H1 (cell line): Measurements from ENCODE around the gene GKN2. TPM values are rescaled to one million over a fixed set of nuclear protein-coding genes. Genes with fewer than 3 reads are reported as not detected.

Source experiments
- CTCF ChIA-PET: fragments of 300-600 bp; sonication (Branson Sonifier 250); formaldehyde crosslinking; loops from one replicate; lab custom pipeline; 2021; ENCODE audit not compliant: partially characterized antibody; lab: Charles Lee
- POLR2A ChIA-PET: fragments of 300-600 bp; sonication (Branson Sonifier 250); formaldehyde crosslinking; loops from one replicate; lab custom pipeline; 2021; ENCODE audit warnings: inconsistent platforms; ENCODE audit not compliant: partially characterized antibody; lab: Charles Lee
- DNase-seq, 2 experiments: peaks; one replicate each; pipeline versions ENCODE4 v3.0.0 to v3.0.0-alpha.2; 2010 to 2022; ENCODE audit warnings: low spot score in 2 of 2, low read depth in 1 of 2, mixed read lengths in 1 of 2
- FAIRE-seq: peaks from 2 replicates; lab custom pipeline; 2011; peaks lifted over from hg19 to GRCh38; lab: Jason Lieb, UNC
- H2AFZ ChIP-seq: 2 replicates; pipeline ENCODE4 v1.8.1; 2012; ENCODE audit warnings: low read length, inconsistent platforms
- H2AK5ac ChIP-seq: 2 replicates; pipeline ENCODE4 v1.6.1; 2013; ENCODE audit warnings: low read depth, low read length
- H2BK120ac ChIP-seq: replicated peaks from 2 replicates; pipeline ENCODE3; 2013; ENCODE audit warnings: low read depth, low read length, inconsistent platforms
- H2BK12ac ChIP-seq: 2 replicates; pipeline ENCODE4 v1.6.1; 2013; ENCODE audit warnings: low read depth, low read length
- H2BK15ac ChIP-seq: 2 replicates; pipeline ENCODE4 v1.6.1; 2013; ENCODE audit warnings: low read length
- H2BK20ac ChIP-seq: 2 replicates; pipeline ENCODE4 v1.6.1; 2013; ENCODE audit warnings: low read length
- H2BK5ac ChIP-seq: 2 replicates; pipeline ENCODE4 v1.6.1; 2013; ENCODE audit warnings: low read depth, low read length
- H3K14ac ChIP-seq: 2 replicates; pipeline ENCODE4 v1.6.1; 2013; ENCODE audit warnings: inconsistent platforms; ENCODE audit not compliant: insufficient read length
- H3K18ac ChIP-seq: 2 replicates; pipeline ENCODE4 v1.6.1; 2013; ENCODE audit warnings: low read length; ENCODE audit errors: extremely low read depth
- H3K23ac ChIP-seq: 2 replicates; pipeline ENCODE4 v1.6.1; 2013; ENCODE audit warnings: inconsistent platforms; ENCODE audit not compliant: insufficient read length
- H3K23me2 ChIP-seq: 2 replicates; pipeline ENCODE4 v1.6.1; 2013; ENCODE audit warnings: low read depth, low read length
- H3K27ac ChIP-seq: 2 replicates; pipeline ENCODE4 v1.6.1; 2011; ENCODE audit warnings: low read depth, low read length, inconsistent platforms
- H3K27me3 ChIP-seq, 4 experiments: replicated peaks in 1 of 4; 1 replicate in 1 of 4; 2 replicates in 3 of 4; pipeline versions ENCODE4 v1.6.1 to v1.8.1; 2011 to 2013; ENCODE audit warnings: low read length in 3 of 4, mild to moderate bottlenecking in 3 of 4, inconsistent platforms in 2 of 4, mixed read lengths in 2 of 4, moderate library complexity in 1 of 4; ENCODE audit not compliant: control insufficient read depth in 3 of 4, insufficient read depth in 3 of 4; ENCODE audit errors: extremely low read depth in 1 of 4
- H3K36me3 ChIP-seq, 4 experiments: 2 replicates each; pipeline versions ENCODE4 v1.6.1 to v1.8.1; 2011 to 2013; ENCODE audit warnings: mild to moderate bottlenecking in 4 of 4, low read length in 3 of 4, moderate library complexity in 2 of 4, control low read depth in 1 of 4, inconsistent platforms in 1 of 4; ENCODE audit not compliant: insufficient read depth in 4 of 4, control insufficient read depth in 2 of 4
- H3K4ac ChIP-seq: replicated peaks from 2 replicates; pipeline ENCODE3; 2013; ENCODE audit warnings: low read length, low read depth, mixed read lengths, inconsistent platforms; ENCODE audit not compliant: insufficient read length
- H3K4me1 ChIP-seq, 4 experiments: replicated peaks in 1 of 4; 1 replicate in 1 of 4; 2 replicates in 3 of 4; pipeline versions ENCODE4 v1.6.1 to v1.8.1; 2011 to 2013; ENCODE audit warnings: low read length in 3 of 4, inconsistent platforms in 2 of 4, mixed read lengths in 1 of 4; ENCODE audit not compliant: insufficient read depth in 4 of 4, control insufficient read depth in 3 of 4
- H3K4me2 ChIP-seq, 2 experiments: 2 replicates each; pipeline versions ENCODE4 v1.6.1 to v1.8.1; 2011 to 2013; ENCODE audit warnings: low read depth in 2 of 2, low read length in 2 of 2, control low read depth in 1 of 2, inconsistent platforms in 1 of 2, mild to moderate bottlenecking in 1 of 2; ENCODE audit not compliant: insufficient read depth in 1 of 2
- H3K4me3 ChIP-seq, 4 experiments: fragments of 200-600, 300-600 bp in 1 of 4; sonication (generic), shearing (Covaris generic), sonication (Bioruptor Twin) in 1 of 4; 2 replicates each; pipeline versions ENCODE4 v1.5.1 to v1.8.1; 2011 to 2016; ENCODE audit warnings: low read length in 4 of 4, low read depth in 3 of 4, control low read depth in 2 of 4, inconsistent platforms in 2 of 4, mild to moderate bottlenecking in 2 of 4, mixed read lengths in 1 of 4, moderate library complexity in 1 of 4; ENCODE audit not compliant: insufficient read depth in 2 of 4; ENCODE audit errors: extremely low read depth in 1 of 4
- H3K56ac ChIP-seq: replicated peaks from 2 replicates; pipeline ENCODE3; 2013; ENCODE audit warnings: low read depth, mild to moderate bottlenecking, mixed read lengths, low read length, inconsistent platforms; ENCODE audit not compliant: insufficient read length
- H3K79me1 ChIP-seq: 2 replicates; pipeline ENCODE4 v1.6.1; 2013; ENCODE audit warnings: low read depth, low read length, control low read depth
- H3K79me2 ChIP-seq, 2 experiments: 2 replicates each; pipeline versions ENCODE4 v1.6.1 to v1.8.1; 2012 to 2013; ENCODE audit warnings: low read length in 2 of 2, mild to moderate bottlenecking in 2 of 2, inconsistent platforms in 1 of 2; ENCODE audit not compliant: insufficient read depth in 2 of 2, control insufficient read depth in 1 of 2
- H3K9ac ChIP-seq, 4 experiments: replicated peaks in 1 of 4; 1 replicate in 1 of 4; 2 replicates in 3 of 4; pipeline versions ENCODE4 v1.6.1 to v1.8.1; 2011 to 2013; ENCODE audit warnings: low read depth in 3 of 4, low read length in 3 of 4, control low read depth in 2 of 4, mild to moderate bottlenecking in 2 of 4, moderate library complexity in 2 of 4, inconsistent platforms in 1 of 4; ENCODE audit errors: extremely low read depth in 1 of 4
- H3K9me3 ChIP-seq, 2 experiments: 2 replicates each; pipeline versions ENCODE4 v1.6.1 to v1.8.1; 2012 to 2013; ENCODE audit warnings: mild to moderate bottlenecking in 2 of 2, moderate library complexity in 2 of 2, control low read depth in 1 of 2, inconsistent platforms in 1 of 2, low read depth in 1 of 2, low read length in 1 of 2, mixed read lengths in 1 of 2; ENCODE audit not compliant: insufficient read depth in 2 of 2
- H4K20me1 ChIP-seq, 2 experiments: replicated peaks in 1 of 2; 2 replicates each; pipeline versions ENCODE3 to v1.8.1; 2011 to 2013; ENCODE audit warnings: inconsistent platforms in 2 of 2, low read length in 2 of 2, mild to moderate bottlenecking in 1 of 2; ENCODE audit not compliant: insufficient read depth in 2 of 2, control insufficient read depth in 1 of 2
- H4K5ac ChIP-seq: 2 replicates; pipeline ENCODE4 v1.6.1; 2013; ENCODE audit warnings: low read length, low read depth, mixed read lengths, inconsistent platforms; ENCODE audit not compliant: insufficient read length
- H4K8ac ChIP-seq: 2 replicates; pipeline ENCODE4 v1.8.0; 2013; ENCODE audit warnings: mild to moderate bottlenecking, moderate library complexity, low read length, inconsistent platforms; ENCODE audit not compliant: insufficient read depth; ENCODE audit errors: extremely low read depth
- H4K91ac ChIP-seq: replicated peaks from 2 replicates; pipeline ENCODE3; 2013; ENCODE audit warnings: low read length, mixed read lengths, inconsistent platforms; ENCODE audit not compliant: insufficient read length
- ASH2L ChIP-seq: fragments of 200-600, 300-600 bp; sonication (generic); IDR thresholded peaks from one replicate; pipeline ENCODE4 v1.7.1; 2017; ENCODE audit warnings: low read length
- JUND ChIP-seq: IDR thresholded peaks from 2 replicates; pipeline ENCODE4 v1.6.1; 2011; ENCODE audit warnings: mild to moderate bottlenecking, improper control_type of control experiment, low read length
- MAFK ChIP-seq: IDR thresholded peaks from 2 replicates; pipeline ENCODE4 v1.6.1; 2012; ENCODE audit warnings: low read depth, mild to moderate bottlenecking, improper control_type of control experiment, low read length
- NANOG ChIP-seq: IDR thresholded peaks from 2 replicates; pipeline ENCODE4 v1.6.1; 2011; ENCODE audit warnings: low read length, low read depth, mild to moderate bottlenecking, inconsistent platforms; ENCODE audit not compliant: insufficient read depth, poor library complexity, severe bottlenecking
- POLR2AphosphoS5 ChIP-seq: IDR thresholded peaks from 2 replicates; pipeline ENCODE4 v1.6.1; 2011; ENCODE audit warnings: low read depth, low read length
- POU5F1 ChIP-seq: IDR thresholded peaks from 2 replicates; pipeline ENCODE4 v1.6.1; 2011; ENCODE audit warnings: low read depth, mild to moderate bottlenecking, low read length, moderate library complexity
- RXRA ChIP-seq: IDR thresholded peaks from 2 replicates; pipeline ENCODE4 v1.6.1; 2011; ENCODE audit warnings: low read depth, mild to moderate bottlenecking, low read length, moderate library complexity; ENCODE audit not compliant: insufficient read depth
- SAP30 ChIP-seq: fragments of 300-600 bp; sonication (generic); IDR thresholded peaks from 2 replicates; pipeline ENCODE4 v1.7.1; 2012; ENCODE audit warnings: low read length, moderate library complexity, mild to moderate bottlenecking, inconsistent platforms; ENCODE audit not compliant: insufficient read depth, insufficient replicate concordance
- SIRT6 ChIP-seq: IDR thresholded peaks from one replicate; pipeline ENCODE4 v1.7.1; 2012; ENCODE audit warnings: low read length, inconsistent platforms
- TCF12 ChIP-seq: IDR thresholded peaks from 2 replicates; pipeline ENCODE4 v1.6.1; 2011; ENCODE audit warnings: low read depth, mild to moderate bottlenecking, low read length
- WGBS, 2 experiments: shearing (Covaris generic) in 1 of 2; methylation state at CpG; one replicate each; pipeline versions ENCODE4 v1.1.6 to v1.1.7; 2013 to 2015; ENCODE audit warnings: low lambda C conversion rate in 2 of 2, mixed read lengths in 2 of 2, inconsistent platforms in 1 of 2, low coverage in 1 of 2, missing lambda C conversion rate in 1 of 2; ENCODE audit not compliant: insufficient replicate concordance in 2 of 2, insufficient coverage in 1 of 2, insufficient read length in 1 of 2; ENCODE audit errors: extremely low coverage in 1 of 2, missing lambda C conversion rate in 1 of 2; 5-methylcytosine and 5-hydroxymethylcytosine counted together
- polyA plus RNA-seq, 7 experiments: library from polyadenylated mRNA; depleted of rRNA in 3 of 7; stranded (reverse) in 5 of 7; unstranded in 2 of 7; fragments of >200 nt in 5 of 7; fragments of 200-250 nt in 2 of 7; gene quantifications; 1 replicate in 5 of 7; 2 replicates in 1 of 7; 4 replicates in 1 of 7; pipeline versions ENCODE4 v1.2.1 to v1.2.3, GENCODE V29; 2011 to 2013; ENCODE audit warnings: missing spikeins in 2 of 7, mixed read lengths in 2 of 7
- total RNA-seq: library from RNA; stranded (reverse); fragmentation: NEBNext Ultra II Directional; extraction: Animal tissue kit (Norgen Biotek cat#: 25700); gene quantifications from 2 replicates; pipeline ENCODE4 v1.2.1, GENCODE V29; 2021
- TF ChIP-seq, protein P1 (sequence below): IDR thresholded peaks from 2 replicates; pipeline ENCODE4 v1.6.1; 2012; ENCODE audit warnings: inconsistent platforms

The GKN2 gene
- total and polyA plus RNA-seq, 2 of the 8 experiments (the other 6 are each of a cell fraction or from before 2014, with no cell fraction given) = not detected

DNA sequence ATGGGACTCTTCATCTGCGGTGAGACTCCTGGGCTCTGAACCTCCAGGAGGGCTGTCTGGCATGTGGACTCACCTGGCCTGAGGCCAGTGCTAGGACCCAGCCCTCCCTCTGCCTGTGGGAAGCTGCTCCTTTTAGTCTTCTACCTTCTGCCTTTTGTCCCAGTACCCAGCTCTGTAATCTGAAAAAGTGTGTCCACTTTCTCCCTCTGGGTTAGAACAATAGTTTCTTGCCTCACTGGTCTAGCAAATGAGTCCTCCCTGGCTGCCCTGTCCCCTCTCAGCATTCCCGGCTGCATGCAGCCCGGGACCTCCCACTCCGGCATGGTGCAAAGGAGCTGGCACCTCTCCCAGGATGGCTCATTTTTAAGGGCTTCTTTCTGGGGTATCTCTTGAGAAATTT is 25.9 kb downstream of the GKN2 start:
- no peak overlapping the region for H3K4me3 ChIP-seq
- no peak for FAIRE-seq

More for the DNA sequence above, 25.9 kb downstream of the GKN2 start:
- ChIA-PET POLR2A (no interaction called here), CTCF (interaction anchor here (0.7 to 6.4 kb wide), 20 partner anchors 8 to 511 kb away, joined by 3 to 54 read pairs (median 8); partner anchors contain the start of genes APLF and FBXO48)
- Histone ChIP-seq H2AK5ac (no peak overlapping the region), H3K18ac (no peak overlapping the region), H3K79me1 (no peaks in the 10 kb centered on the region), H4K8ac (no peak overlapping the region), H3K9ac (no peak overlapping the region), H2BK20ac (no peak overlapping the region), H2BK5ac (no peak overlapping the region), H2BK12ac (no peak overlapping the region), H4K91ac (no peak overlapping the region), H3K4me1 (no peaks in the 10 kb centered on the region), H3K14ac (no peak overlapping the region), H3K4me2 (no peak overlapping the region), H3K9me3 (no peaks in the 10 kb centered on the region), H3K4ac (no peak overlapping the region), H3K23ac (no peak overlapping the region), H2BK15ac (no peak overlapping the region), H3K79me2 (no peaks in the 10 kb centered on the region), H3K23me2 (no peaks in the 10 kb centered on the region), H3K27me3 (no peaks in the 10 kb centered on the region), H2AFZ (no peak overlapping the region), H3K27ac (no peak overlapping the region), H3K36me3 (no peaks in the 10 kb centered on the region), H4K20me1 (no peaks in the 10 kb centered on the region), H2BK120ac (no peak overlapping the region), H4K5ac (no peak overlapping the region), H3K56ac (no peak overlapping the region)
- DNase-seq = no peak
- TF ChIP-seq POU5F1 = no peak
- TF ChIP-seq MAFK = no peak
- no peak for TF ChIP-seq TCF12
- TF ChIP-seq, protein P1, sequence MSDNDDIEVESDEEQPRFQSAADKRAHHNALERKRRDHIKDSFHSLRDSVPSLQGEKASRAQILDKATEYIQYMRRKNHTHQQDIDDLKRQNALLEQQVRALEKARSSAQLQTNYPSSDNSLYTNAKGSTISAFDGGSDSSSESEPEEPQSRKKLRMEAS = no peak
- no peak for TF ChIP-seq ASH2L
- TF ChIP-seq SAP30 = no peak
- TF ChIP-seq RXRA = no peak
- TF ChIP-seq JUND = no peak
- TF ChIP-seq NANOG = no peak
- TF ChIP-seq POLR2AphosphoS5 = no peak
- no peak for TF ChIP-seq SIRT6
- 81% methylated on average over 4 of the region's 4 CpGs; no CpG with 5 or more reads in 1 of the 2 experiments for WGBS, 2 experiments
